HCEC 1CT (cell line): Measurements from ENCODE around the gene ERC1.
A peak's percentile ranks its signal among the peaks of the same experiment; 100 is the strongest.

ENCODE experiments used
- DNase-seq: peaks from one replicate; pipeline ENCODE4 v3.0.0-alpha.2; 2017

The ERC1 gene

DNA sequence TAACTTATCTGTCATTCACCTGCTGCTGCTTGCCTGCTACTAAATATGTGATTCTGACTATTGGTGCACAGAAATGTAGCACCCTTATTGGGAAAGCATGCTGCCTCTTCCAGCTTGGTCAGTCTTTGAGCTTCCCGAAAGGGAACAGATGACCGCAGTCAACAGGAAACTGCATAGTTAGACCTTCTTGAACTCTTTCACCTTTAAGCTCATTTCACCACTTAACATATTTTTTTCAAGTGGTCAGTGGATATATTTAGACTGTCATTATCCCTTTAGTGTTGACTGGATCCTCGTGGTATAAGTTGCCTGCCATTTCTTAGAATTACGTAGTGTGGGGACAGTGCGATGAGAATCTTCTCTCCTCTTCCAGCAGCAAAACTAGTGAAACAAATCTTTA lies 378.4 kb downstream of the ERC1 start:
- DNase-seq, result no peak

DNA sequence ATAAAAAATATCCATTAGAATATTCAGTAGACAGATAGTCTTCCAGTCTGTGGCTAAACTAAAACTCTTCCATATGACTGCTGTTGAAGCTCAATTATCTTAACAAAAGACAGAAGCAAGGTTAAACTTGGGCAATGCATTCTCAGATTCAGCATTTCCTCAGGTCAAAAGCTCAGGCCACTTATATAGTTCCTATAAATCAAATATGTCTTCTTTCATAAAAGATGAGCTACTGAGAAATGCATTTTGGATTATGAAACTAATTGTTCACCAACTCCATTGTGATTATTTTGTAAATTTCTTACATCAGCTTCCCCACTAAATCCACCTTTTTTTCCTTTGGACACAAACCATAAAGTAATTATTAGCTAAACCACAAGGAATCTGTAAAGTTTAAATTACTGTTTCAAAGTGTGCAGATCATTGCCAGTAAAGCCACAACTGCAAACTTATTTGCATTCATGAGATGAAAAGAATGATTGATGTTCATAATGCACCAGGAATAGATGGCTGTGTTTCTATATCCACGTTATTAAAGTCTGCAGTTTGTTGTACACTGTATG lies 379.0 kb downstream of the ERC1 start:
- DNase-seq, result no peak

DNA sequence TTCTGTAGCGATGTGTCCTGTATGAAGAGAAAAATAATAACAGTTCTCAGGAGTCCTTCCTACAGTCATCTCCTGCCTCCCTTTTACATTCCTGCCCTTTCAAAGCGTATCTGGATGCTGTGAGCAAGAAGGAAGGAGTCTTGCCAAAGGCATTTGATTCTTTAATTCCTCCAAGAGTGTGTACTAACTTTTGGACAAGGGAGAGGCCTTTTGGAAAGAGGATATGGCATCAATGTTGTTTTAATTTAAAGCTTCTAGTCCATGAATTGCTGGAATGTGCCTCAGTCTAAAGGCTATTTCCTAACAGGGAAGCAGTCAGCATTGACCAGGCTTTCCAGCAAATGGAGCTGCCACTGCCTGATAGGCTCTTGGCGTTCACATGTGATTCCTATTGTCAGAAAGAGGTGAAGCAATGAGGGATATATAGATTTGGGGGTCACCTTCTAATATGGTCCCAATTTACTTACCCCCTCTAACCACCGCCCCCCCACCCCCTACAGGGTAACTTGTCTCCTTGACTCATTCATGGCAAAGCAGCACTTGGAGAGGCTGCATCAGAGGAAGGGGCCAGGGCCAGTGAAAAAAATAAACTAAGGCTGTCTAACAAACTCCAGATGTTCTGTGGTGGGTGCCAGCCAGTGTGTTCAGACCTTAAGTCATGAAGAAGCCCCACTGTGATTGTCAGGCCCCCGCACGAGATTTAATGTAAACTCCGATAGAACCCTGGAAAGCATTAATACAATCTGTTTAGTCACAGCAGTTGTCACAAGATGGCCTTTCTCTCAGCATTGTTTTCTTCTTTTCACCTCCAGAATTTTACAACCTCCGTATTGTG lies 383.1 kb downstream of the ERC1 start:
- no peak for DNase-seq

DNA sequence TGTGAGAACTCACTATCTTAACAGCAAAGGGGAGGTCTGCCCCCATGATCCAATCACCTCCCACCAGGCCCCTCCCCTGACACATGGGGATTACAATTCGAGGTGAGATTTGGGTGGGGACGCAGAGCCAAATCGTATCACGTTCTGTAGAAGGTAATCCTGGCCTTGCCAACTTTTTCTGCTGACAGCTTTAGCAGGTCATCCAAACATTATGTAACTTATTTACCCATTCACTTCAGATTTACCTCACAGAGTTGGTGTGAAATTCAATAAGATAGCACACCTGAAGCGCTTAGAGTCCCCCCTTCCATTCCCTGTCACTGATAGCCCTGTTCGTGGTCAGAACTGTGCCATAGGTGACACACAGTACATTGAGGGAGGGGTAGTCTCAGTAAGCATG lies 384.3 kb downstream of the ERC1 start:
- DNase-seq, result no peak

DNA sequence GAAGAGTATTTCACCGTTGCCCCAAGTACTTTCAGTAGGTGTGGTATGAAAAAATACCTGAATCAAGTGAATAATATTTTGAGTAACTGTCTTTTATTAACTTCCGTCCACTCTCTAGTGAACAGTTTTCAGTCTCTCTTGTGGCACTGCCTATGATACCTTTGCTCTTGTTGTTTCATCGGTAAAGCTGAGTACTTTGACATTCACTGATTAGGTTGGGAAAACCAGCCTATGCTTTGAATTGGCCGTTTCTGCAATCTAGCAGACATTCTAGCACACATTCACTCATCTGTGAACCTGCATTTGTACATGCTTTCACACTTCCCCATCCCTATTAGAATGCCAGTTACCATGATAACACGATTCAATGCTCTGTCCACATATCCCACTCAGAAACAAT lies 386.1 kb downstream of the ERC1 start:
- no peak for DNase-seq

DNA sequence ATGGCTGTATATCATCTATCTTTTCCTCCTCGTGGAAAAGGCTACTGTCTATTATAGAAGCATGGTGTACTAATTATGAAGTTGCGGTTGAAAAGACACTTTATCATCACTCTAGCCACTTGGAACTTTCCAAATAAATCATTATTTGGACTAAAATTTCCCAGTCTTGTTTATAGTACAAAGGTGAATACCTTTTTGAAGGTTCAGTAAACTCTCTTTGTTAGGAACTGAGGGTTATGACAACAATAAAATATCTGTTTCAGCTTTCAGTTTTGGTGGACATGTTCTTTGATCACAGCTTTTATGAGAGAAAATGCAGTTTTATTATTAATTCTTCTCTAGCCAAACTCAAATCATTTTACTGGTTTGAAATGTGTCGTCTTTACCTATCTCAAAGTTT lies 386.7 kb downstream of the ERC1 start:
- no peak for DNase-seq

DNA sequence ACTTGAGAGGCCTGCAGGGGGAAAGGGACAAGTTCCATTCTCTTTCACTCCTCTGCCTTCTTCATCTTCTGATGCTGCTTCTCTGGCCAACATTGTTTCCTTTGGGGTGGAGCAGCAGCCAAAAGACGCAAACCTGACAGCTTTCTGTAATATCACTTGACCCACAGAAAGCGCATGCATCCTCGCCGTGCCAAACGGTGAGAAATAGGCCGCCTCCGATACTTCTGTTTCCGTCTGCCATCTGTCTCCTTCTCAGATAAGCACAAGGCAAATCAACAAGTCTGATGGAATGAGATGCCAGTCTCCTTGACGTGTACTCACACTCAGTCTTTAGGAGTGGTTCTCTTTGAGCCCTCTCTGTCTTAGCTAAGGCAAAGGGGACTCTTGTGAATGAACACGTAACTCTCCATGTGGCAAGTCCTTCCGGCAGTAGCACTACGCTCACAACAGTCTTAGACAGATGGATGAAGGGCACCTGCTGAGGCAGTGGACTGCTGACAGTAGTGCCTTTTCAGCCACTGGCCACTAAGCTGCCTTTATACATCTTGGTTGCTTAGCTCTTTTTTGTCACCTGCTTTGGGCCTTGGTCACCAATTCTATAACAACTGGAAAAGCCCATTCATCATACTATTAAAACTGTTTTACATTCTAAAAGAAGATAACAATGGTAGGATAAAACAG lies 389.3 kb downstream of the ERC1 start:
- no peak for DNase-seq

DNA sequence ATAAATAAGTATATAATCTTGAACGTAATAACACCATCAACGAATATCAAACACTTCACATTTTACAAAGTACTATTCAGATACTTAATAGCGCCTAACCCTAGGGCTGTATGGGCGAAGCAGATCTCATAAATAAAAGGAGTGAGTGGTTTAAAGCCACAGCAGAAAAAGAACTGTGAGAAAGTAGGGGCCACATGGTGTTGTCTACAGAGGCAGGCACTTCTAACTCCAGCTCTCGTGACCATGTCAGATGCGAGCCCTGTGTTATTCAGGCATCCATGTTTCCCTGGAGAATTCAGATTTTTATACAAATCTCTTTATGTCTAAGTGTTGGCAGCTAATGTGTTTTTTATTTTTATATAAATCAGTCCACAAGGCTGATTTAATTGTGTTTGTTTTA lies 391.1 kb downstream of the ERC1 start:
- DNase-seq, result no peak

DNA sequence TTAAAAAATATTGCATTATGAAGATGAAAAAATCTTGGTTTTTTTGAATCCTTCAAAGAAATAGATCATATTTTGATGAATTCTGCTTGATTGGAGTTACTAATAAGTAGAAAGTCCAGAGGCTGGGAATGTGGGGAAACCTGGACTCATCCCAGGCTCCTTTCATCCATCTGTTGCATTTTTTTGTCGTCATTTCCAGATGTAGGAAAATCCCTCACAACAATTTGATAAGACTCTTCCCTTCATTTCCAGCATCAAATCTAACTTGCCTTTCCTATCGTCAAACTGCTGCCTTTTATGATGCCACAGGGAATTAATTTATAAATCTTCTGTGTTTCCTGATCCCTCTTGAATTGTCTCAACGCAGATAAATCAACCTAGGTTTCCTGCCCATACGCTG lies 391.8 kb downstream of the ERC1 start:
- DNase-seq, result no peak

DNA sequence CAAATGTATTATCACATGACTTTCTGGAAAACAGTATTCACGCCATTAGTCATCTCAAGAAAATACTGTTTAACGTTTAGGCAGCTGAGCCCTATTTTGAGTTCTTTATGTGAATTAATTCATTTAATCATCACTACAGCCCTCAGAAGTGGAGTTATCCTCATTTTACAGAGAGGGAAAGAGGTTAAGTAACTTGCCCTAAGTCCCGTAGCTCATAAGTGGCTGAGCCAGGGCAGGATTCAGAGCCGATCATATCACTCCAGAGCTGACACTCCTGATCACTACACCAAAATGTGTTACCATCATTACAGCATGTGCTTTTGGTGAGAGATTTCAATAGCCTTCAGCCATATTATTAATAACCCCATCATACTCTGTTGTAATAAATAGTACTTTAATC lies 392.7 kb downstream of the ERC1 start:
- DNase-seq, result no peak

DNA sequence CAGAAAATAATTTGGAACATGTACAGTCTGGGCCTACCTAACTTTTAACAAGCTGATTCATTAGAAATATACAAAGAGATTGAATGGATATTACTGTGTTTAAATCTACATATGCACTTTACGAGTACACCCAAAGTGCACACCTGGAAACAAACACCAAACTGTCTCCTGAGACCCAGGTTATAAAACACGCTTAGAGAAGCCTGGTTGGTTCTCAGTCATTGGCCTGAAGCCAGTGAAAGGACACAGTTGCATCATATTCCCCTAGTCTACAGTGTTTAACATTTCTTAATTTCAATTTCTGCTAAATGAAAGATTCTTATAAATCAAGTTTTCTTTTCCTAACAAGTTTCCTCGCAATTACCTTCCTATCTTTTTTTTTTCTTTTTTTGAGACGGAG lies 393.9 kb downstream of the ERC1 start:
- DNase-seq, result no peak

DNA sequence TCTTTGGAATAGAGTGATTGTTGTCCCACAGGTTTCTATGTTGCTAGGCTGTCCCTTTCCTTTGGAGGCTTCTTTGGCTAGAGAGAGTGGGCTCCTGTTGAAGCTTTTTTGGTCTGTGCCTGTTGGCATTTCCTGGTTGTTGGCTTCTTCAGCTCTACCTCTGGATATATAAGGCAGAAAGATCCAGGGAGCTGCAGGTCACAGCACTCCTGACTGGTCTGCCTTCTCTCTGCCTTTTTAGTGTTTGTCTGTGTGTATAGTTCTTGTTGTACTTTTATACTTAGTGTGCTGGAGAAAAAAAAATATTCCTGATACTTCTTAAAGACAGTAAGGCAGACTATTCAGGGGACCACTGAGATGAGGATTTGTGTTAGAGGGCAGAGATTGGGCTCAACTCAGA lies 400.7 kb downstream of the ERC1 start:
- no peak for DNase-seq

DNA sequence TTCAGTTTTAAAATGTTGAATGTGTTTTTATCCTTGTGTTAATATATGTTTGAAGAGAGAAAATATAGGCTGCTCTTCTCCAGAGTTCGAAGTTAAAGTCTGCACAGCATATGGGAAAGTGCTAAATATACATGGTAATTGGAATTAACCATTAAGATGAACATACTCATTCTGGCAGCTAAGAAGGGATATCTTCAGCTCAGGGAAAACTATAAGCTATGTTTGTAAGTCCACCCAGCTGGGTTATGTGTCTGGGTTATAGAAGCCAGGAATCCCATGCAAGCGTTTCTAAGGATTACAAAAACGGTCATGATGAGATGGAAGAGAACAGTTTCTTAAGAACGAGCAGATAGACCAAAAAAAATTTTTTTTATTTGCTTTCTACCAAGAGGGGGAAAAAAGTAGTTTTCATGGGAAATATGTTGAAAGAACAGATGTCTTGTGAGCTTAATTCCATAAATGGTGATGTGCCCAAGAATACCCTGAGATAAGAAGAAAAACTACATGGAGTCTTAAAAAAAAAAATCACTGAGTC lies 404.5 kb downstream of the ERC1 start:
- no peak for DNase-seq

DNA sequence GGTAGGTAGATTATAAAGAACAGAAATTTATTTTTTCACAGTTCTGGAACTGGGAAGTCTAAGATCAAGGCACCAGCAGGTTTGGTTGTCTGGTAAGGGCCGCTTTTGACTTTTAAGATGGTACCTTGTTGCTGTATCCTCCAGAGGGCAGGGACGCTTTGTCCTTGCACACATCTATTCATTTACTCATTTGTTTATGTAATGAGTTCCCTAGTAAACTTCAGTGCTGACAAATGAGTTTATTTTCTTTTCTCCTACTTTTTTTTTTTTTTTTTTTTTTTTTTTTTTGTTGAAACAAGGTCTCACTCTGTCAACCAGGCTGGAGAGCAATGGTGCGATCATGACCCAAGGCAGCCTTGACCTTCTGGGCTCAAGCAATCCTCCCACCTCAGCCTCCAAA lies 407.6 kb downstream of the ERC1 start:
- peak; percentile 82 for DNase-seq

DNA sequence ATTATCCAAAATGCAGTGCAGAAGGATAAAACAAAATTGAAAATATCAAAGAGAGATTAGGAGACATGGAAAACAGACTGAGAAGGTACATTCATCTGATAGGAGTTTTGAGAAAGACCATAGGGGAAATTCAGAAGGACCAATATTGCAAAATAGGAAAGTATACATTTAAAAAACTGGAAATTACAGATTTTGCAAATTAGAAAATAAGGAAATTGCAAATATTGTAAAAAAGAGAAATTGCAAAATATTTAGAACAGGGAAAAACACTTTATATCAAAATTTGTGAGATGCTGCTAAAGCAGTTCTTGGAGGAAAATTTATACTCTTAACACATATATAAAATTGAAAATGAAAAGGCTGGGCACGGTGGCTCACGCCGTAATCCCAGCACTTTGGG lies 410.9 kb downstream of the ERC1 start:
- DNase-seq, result no peak

DNA sequence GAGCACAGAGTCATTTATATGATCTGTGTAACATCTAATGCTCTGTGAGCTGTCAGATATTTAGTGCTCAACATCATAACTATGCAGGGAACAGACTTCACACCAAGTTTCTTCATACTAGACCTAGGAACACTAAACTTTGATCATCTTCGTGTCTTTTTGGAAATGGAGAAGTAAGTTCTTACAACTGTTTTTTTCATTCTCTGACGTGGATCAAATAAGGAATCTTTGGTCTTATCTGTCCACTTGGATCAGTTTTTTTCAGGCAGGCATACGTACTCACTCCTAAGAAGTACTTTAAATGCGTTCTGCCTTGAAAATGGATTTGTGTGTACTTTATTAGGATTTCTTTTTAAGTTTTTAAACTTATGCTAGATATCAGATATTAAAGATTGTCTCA lies 412.4 kb downstream of the ERC1 start:
- no peak for DNase-seq

DNA sequence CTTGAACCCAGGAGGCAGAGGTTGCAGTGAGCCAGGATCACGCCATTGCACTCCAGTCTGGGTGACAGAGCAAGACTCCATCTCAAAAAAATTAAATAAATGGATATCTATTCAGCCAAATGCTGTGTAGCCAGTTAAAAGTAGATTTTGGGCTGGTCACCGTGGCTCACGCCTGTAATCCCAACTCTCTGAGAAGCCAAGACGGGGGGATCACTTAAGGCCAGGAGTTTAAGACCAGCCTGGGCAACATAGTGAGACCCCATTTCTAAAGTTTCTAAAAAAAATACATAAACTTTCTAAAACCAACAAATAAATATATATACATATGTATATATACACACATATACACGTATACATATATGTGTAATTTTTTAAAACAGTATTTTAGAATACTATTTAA lies 414.6 kb downstream of the ERC1 start:
- DNase-seq, result no peak

DNA sequence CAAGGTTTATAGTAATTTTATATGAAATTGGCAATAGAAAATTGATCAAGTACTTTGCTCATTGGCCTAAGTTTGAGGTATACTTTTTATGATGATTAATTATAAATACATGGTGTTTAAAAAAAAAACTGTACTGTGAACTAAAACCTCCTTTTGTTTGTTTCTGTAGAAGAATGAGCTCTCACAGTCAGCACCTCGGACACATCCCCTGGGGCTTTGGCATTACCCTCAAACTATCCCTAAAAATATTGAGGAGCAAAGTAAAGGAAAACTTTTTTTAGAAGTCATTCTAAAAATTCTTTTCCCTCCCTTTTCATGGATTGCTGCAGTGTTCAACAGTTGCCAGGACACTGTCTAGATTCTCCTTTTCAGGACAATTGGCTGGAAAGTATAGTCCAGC lies 419.8 kb downstream of the ERC1 start:
- DNase-seq, result no peak

DNA sequence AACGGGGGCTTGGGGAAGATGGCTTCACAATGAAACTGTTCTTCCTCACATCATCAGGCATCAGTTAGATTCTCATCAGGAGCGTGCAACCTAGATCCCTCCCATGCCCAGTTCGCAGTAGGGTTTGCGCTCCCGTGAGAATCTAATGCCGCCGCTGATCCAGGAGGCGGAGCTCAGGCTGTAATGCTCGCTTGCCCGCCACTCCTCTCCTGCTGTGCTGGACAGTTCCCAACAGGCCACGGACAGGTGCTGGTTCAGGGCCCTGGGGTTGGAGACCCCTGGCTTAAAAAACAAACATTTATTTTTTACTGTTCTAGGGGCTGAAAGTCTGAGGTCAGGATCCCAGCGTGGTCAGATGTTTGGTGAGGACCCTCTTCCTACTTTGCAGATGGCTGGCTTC lies 422.9 kb downstream of the ERC1 start:
- DNase-seq, result no peak

DNA sequence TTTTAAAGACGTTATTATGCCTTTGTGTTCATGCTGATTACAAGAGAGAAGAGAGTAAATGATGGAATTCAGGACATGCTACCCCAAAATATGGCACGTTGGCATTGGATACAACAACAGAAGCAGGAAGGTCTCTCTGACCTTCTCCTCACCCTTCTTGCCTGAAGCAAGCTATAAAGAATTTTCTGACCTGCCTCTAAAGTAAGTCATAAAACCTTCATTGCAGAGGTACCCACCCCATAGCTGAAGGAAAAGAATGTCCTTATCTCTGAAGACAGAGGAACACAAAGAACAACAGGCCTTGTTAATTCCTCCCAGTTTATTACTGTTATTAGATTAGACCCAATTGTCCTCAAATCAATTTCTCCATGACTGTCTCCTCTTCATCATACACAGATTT lies 427.1 kb downstream of the ERC1 start:
- DNase-seq, result no peak

DNA sequence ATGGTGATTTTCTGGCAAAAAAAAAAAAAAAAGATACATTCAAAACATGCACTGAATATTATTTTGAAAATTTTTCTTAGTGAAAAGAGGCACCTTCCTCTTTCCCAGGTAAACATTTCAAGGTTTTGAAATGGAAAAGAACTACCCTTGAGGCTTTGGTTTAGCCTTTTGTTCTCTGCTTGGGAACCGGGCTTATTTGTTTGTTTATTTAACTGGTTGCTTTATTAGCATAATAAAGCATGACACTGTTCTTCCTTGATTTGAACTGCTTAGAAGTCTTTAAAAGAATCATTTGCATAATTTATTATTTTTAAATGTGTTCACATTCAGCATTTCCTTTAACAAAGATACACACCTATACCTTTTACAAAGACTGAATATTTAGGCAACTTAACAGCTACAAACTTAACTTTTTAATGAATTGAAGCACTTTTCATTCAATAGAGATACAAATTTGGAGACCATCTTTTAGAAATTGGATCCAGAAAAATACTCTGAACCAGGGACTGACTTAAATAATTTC lies 428.9 kb downstream of the ERC1 start:
- no peak for DNase-seq

DNA sequence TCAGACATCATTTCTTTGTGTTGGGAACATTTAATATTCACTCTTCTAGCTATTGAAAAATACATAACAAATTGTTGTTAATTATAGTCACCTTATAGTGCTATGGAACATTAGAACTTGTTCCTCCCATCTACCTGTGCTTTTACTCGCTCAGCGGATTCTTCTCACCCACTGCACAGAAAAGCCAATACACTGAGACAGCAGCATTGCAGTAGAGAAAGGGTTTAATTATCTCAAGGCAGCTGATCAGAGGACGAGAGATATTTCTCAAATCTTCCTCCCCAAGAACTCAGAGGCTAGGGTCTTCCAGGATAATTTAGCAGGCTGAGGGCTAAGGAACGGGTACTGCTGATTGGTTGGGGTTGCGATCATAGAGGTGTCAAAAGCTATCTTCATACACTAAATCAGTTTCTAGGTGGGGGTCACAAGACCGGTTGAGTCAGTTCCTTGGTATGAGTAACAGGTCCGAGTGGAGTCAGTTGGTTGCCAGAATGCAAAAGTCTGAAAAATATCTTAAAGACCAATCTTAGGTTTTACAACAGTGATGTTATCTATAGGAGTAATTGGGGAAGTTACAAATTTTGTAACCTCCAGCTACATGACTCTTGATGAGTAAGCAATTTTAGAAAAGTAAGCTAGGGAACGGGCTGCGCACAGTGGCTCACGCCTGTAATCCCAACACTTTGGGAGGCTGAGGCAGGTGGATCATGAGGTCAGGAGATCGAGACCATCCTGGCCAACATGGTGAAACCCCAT lies 430.2 kb downstream of the ERC1 start:
- no peak for DNase-seq
